IPS-11a (cell line): ENCODE measurements around the gene KYNU.
"Not testable (repeated sequence)": the region's sequence is repeated elsewhere in the genome, so short reads cannot be mapped to it uniquely, and the experiment has no call there.

Source experiments
- H3K4me3 ChIP-seq: one replicate; pipeline ENCODE4 v1.5.1; 2013; ENCODE audit warnings: low read depth, low read length, control low read depth

The KYNU gene

GRCh38 chr2:142914507-142915313 lies 37.2 kb downstream of the KYNU start:
- H3K4me3 ChIP-seq: no peak overlapping the region

- no peak overlapping the region for H3K4me3 ChIP-seq
These were observed 38.0 kb downstream of the KYNU start for GRCh38 chr2:142915502-142915901.

GRCh38 chr2:142918624-142919023 lies 41.2 kb downstream of the KYNU start:
- H3K4me3 ChIP-seq: no peak overlapping the region

- H3K4me3 ChIP-seq: no peak overlapping the region
These were observed 43.1 kb downstream of the KYNU start for GRCh38 chr2:142920571-142920970.

- H3K4me3 ChIP-seq: no peak overlapping the region
These were observed 49.0 kb downstream of the KYNU start for GRCh38 chr2:142926445-142926844.

GRCh38 chr2:142930835-142931398 lies 53.5 kb downstream of the KYNU start:
- H3K4me3 ChIP-seq: no peak overlapping the region

- H3K4me3 ChIP-seq: no peak overlapping the region
These were observed 56.5 kb downstream of the KYNU start for GRCh38 chr2:142933916-142934315.

- H3K4me3 ChIP-seq: no peak overlapping the region
These were observed 58.2 kb downstream of the KYNU start for GRCh38 chr2:142935563-142936089.

GRCh38 chr2:142936629-142937028 lies 59.2 kb downstream of the KYNU start:
- H3K4me3 ChIP-seq: no peak overlapping the region

GRCh38 chr2:142937347-142937746 lies 59.9 kb downstream of the KYNU start:
- H3K4me3 ChIP-seq: no peak overlapping the region

GRCh38 chr2:142938240-142938639 lies 60.8 kb downstream of the KYNU start:
- H3K4me3 ChIP-seq: no peak overlapping the region

GRCh38 chr2:142940606-142941223 lies 63.3 kb downstream of the KYNU start:
- H3K4me3 ChIP-seq: no peak overlapping the region

GRCh38 chr2:142942690-142943089 lies 65.2 kb downstream of the KYNU start:
- no peak overlapping the region for H3K4me3 ChIP-seq

- no peak overlapping the region for H3K4me3 ChIP-seq
These were observed 66.8 kb downstream of the KYNU start for GRCh38 chr2:142944264-142944663.

GRCh38 chr2:142944721-142945120 lies 67.3 kb downstream of the KYNU start:
- no peak overlapping the region for H3K4me3 ChIP-seq

GRCh38 chr2:142946941-142947340 lies 69.5 kb downstream of the KYNU start:
- no peak overlapping the region for H3K4me3 ChIP-seq

- not testable (repeated sequence) for H3K4me3 ChIP-seq
These were observed 71.3 kb downstream of the KYNU start for GRCh38 chr2:142948723-142949122.

GRCh38 chr2:142950323-142950722 lies 72.9 kb downstream of the KYNU start:
- not testable (repeated sequence) for H3K4me3 ChIP-seq

GRCh38 chr2:142951190-142952007 lies 73.9 kb downstream of the KYNU start:
- H3K4me3 ChIP-seq: no peak overlapping the region

GRCh38 chr2:142952018-142952417 lies 74.6 kb downstream of the KYNU start:
- H3K4me3 ChIP-seq: no peak overlapping the region
